GM19438 (cell line): ENCODE data around the gene CAPN5.

Experiments used
- ATAC-seq: cut with Tn5 transposase; IDR thresholded peaks from one replicate; pipeline ENCODE4 v1.9.1; 2021; ENCODE audit warnings: low read depth; ENCODE audit not compliant: unreplicated experiment

The CAPN5 gene

GRCh38 chr11:77081976-77082836 is 15.4 kb downstream of the CAPN5 start:
- no peak for ATAC-seq

- peak; percentile 62 for ATAC-seq
Observed at GRCh38 chr11:77082838-77083565, 16.2 kb downstream of the CAPN5 start.

- ATAC-seq, result no peak
Observed at GRCh38 chr11:77083566-77084245, 16.9 kb downstream of the CAPN5 start.

DNA sequence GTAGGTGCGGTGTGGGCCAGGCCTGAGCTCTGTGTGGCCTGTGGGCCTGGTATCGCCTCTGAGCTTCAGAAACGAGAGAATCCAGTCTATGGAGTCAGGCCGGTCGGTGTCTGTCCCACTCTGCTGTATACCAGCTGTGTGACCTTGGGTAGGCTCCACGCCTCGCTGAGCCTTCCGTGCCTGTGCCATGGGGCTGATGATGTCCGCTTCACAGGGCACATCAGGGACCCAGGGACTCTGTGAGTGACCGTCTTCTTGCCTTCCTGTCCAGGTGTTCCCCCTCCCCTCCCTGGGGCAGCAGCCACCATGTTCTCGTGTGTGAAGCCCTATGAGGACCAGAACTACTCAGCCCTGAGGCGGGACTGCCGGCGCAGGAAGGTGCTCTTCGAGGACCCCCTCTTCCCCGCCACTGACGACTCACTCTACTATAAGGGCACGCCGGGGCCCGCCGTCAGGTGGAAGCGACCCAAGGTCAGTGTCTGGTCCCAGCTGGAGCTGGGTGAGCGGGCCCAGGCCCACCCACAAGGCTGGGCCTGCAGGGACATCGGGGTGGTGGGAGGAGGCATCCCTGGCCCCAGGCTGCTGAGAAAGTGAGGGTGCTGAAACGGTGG is 17.9 kb downstream of the CAPN5 start:
- no peak for ATAC-seq

GRCh38 chr11:77085652-77086051 is 18.9 kb downstream of the CAPN5 start:
- no peak for ATAC-seq

DNA sequence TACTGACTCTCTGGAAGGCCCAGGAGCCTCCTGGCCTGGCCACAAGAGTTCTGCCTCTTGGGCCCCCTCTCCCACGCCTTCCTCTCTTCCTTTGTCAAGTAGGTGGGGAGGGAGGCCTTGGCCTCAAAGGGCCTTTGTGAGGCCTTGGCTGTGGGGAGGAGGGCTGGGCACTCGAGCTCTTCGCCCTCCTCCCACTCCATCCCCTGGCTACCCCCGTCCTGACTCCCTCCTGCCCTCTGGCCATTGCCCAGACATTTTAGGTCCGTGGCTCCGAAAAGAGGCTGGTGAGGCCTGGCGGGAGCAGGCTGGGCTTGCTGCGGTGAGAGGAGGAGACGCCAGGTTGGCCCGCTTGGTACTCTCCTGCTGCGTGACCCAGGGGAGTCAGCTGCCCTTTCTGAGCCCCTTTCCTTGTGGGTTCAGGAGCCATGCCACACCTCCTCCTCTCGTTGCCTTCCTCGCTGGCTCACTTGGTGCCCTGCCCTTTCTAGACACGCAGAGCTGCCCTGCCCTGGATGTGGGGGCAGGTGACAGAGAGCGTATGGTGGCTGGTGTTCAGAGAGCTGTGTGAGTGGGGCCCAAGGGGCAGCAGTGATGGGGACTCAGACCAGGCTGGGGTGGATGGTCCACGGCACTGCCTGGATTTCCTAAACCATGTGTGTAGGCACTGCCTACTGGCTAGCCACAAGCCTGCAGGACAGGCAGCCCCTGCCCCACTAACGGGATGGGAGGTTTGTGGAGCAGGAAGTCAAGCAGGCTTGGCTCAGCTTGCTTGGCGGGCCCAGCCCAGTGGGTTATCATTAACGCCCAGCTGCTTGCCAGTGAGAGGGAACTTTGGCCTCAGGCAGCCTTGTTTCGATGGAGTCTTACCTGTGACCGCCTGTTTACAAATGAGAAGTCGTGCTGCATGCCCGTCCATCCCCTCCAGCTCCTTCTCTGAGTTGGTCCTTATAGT is 20.0 kb downstream of the CAPN5 start:
- ATAC-seq, result no peak

- no peak for ATAC-seq
Observed at GRCh38 chr11:77087723-77088225, 21.0 kb downstream of the CAPN5 start.

DNA sequence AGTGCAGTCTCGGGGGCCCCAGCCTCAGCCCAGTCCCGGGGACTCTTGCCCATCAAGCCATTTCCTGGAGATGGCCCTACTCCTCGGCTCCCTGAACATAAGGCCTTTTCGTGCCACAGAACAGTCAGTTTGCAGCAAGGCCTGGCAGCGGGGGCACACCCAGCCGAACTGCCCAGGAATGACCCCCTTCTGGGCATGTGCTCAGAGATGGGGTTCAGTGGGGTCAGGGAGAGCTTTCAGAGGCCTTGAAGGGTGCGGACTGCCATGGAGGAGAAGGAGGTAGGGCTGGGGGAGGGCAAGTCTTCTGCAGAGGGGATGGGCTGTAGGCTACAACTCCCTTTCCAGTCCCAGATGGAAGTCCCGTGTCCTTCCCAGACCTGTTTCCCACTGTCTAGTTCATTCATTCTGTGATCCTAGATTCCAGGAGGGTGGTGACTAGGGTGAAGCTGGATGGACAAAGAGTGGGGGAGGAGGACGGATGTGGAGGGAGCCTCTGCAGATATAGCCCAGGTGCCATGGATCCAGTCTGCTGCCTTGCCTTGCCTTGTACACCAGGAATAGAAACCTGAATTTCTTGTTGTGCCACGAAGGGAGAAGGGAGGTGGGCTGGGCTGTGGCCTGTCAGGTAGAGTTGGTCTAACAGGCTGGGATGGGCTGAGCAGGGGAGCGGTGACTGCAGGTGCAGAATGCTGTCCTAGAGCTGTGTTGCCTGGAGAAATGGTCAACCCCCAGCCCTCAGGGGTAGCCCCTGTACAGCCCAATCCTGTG is 21.6 kb downstream of the CAPN5 start:
- no peak for ATAC-seq

- no peak for ATAC-seq
Observed at GRCh38 chr11:77089004-77089545, 22.3 kb downstream of the CAPN5 start.

DNA sequence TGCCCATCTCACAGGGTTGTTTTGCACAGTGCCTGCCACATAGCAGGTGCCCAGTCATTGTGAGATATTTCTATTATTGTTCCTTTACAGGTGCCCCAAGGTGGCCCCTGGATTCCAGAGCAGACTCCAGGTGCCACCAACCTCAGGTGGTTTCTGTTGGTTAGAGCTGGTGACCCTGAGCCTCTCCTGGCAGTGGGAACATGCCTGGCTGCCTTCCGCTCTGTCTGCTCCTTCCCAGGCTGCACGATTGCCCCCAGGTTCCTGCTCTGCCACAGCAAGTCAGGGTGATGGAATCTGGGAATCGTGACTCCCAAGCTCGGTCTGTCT is 23.2 kb downstream of the CAPN5 start:
- ATAC-seq, result no peak

- no peak for ATAC-seq
Observed at GRCh38 chr11:77090373-77091111, 23.8 kb downstream of the CAPN5 start.

GRCh38 chr11:77091146-77091940 is 24.6 kb downstream of the CAPN5 start:
- ATAC-seq, result peak; percentile 67

DNA sequence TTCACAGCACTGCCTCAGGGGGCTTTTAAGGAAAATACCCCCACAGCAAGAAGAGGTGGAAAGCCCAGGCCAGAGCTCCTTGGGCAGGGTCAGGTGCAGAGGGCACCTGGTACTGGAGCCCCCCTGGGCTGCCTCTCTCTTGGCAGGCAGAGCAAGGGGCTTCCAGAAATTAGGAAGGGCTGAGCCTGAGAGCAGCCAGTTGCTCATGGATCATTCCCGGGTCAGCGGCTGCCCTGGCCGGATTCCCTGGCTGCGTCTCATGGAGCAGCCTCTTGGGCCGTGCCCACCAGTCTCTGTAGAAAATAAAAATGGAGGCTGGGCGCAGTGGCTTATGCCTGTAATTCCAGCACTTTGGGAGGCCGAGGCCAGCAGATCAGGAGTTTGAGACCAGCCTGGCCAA is 25.6 kb downstream of the CAPN5 start:
- ATAC-seq, result no peak

GRCh38 chr11:77093056-77093891 is 26.5 kb downstream of the CAPN5 start:
- ATAC-seq, result no peak

DNA sequence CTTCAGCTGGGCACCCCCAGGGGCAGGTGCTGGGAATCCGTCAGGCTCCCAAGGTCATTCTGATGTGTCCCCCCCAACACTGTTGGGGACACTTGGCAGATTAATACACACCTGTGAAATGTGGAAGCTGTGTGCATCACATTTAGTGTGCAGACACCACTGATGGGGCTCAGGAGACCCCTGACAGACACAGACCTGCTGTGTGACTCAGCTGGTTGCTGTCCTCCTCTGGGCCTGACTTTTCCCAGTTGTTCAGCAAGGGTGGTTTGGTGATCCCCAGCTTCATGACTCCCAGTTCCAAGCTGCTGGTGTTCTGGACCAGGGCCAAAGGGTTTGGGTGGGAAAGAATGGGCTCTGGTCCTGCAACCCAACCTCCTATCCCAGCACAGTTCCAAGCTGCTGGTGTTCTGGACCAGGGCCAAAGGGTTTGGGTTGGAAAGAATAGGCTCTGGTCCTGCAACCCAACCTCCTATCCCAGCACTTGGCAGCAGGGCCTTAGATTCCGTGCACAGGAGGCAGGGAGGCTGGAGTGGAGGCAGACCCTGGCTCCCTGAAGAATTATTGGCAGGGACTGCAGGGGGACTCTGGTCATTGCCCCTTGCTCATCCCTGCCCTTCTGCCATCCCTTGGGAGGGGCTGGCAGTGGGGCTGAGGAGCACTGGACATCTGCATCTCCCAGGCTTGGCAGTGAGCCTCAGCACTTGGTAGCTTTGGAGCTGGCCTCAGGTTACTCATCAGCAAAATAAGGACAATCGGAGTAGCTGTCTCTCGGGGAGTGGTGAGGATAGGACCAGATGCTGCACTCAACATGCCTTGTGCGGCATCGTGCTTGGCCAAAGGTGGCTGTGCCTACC is 27.4 kb downstream of the CAPN5 start:
- ATAC-seq, result no peak
